Measurements from ENCODE around the gene ZNF526. TPM values are rescaled to one million over a fixed set of nuclear protein-coding genes. Genes with fewer than 3 reads are reported as not detected.

Gene ZNF526
- total and polyA plus RNA-seq, 2 donors from 2014 or later = 2.6 to 11.6 TPM

- H3K9ac ChIP-seq (ENCODE audit: low read length in 3 of 3) = no peak overlapping the region
- H3K27me3 ChIP-seq (ENCODE audit: control insufficient read depth, insufficient read depth, low read length) = peaks cover 13% of the 10 kb centered on the region
- DNase-seq (peak; percentile 71 to 87 (median 79)), FAIRE-seq (no peak)
- no peak overlapping the region for H3K4me3 ChIP-seq (ENCODE audit: low read length in 3 of 3)
- H3K27ac ChIP-seq (ENCODE audit: low read depth in 2 of 2, low read length in 2 of 2) = no peak overlapping the region
- H3K9me3 ChIP-seq (ENCODE audit: control insufficient read depth in 2 of 3, insufficient read depth in 1 of 3, low read length in 3 of 3) = no peaks in the 10 kb centered on the region
- H3K36me3 ChIP-seq (ENCODE audit: control insufficient read depth in 2 of 3, insufficient read depth in 3 of 3, low read length in 3 of 3) = no peaks in the 10 kb centered on the region
- peak; percentile 87 for TF ChIP-seq CTCF (IDR thresholded peaks at IDR 0.05; ENCODE audit: borderline replicate concordance, extremely low read depth, insufficient read depth)
- H3K4me1 ChIP-seq (ENCODE audit: control insufficient read depth in 2 of 3, insufficient read depth in 2 of 3, low read depth in 1 of 3, low read length in 3 of 3) = no peaks in the 10 kb centered on the region
- intact Hi-C loops (cut with DNase I) = no loop called here
Observed at GRCh38 chr19:42184401-42184861, 35.7 kb upstream of the ZNF526 start.

GRCh38 chr19:42185277-42185676, 34.8 kb upstream of the ZNF526 start:
- FAIRE-seq (no peak), DNase-seq (no peak)
- Histone ChIP-seq H3K27ac (ENCODE audit: low read depth in 2 of 2, low read length in 2 of 2) (no peak overlapping the region), H3K4me1 (ENCODE audit: control insufficient read depth in 2 of 3, insufficient read depth in 2 of 3, low read depth in 1 of 3, low read length in 3 of 3) (no peaks in the 10 kb centered on the region), H3K9me3 (ENCODE audit: control insufficient read depth in 2 of 3, insufficient read depth in 1 of 3, low read length in 3 of 3) (no peaks in the 10 kb centered on the region), H3K9ac (ENCODE audit: low read length in 3 of 3) (no peak overlapping the region), H3K36me3 (ENCODE audit: control insufficient read depth in 2 of 3, insufficient read depth in 3 of 3, low read length in 3 of 3) (no peaks in the 10 kb centered on the region), H3K4me3 (ENCODE audit: low read length in 3 of 3) (no peak overlapping the region), H3K27me3 (ENCODE audit: control insufficient read depth, insufficient read depth, low read length) (peaks cover 5% of the 10 kb centered on the region)
- TF ChIP-seq CTCF (IDR thresholded peaks at IDR 0.05; ENCODE audit: borderline replicate concordance, extremely low read depth, insufficient read depth) = no peak
- intact Hi-C loops (cut with DNase I) = no loop called here

- H3K9me3 ChIP-seq (ENCODE audit: control insufficient read depth in 2 of 3, insufficient read depth in 1 of 3, low read length in 3 of 3) = no peaks in the 10 kb centered on the region
- H3K36me3 ChIP-seq (ENCODE audit: control insufficient read depth in 2 of 3, insufficient read depth in 3 of 3, low read length in 3 of 3) = no peaks in the 10 kb centered on the region
- no peak overlapping the region for H3K27ac ChIP-seq (ENCODE audit: low read depth in 2 of 2, low read length in 2 of 2)
- no peak for TF ChIP-seq CTCF (IDR thresholded peaks at IDR 0.05; ENCODE audit: borderline replicate concordance, extremely low read depth, insufficient read depth)
- H3K4me3 ChIP-seq (ENCODE audit: low read length in 3 of 3) = no peak overlapping the region
- FAIRE-seq (no peak), DNase-seq (no peak)
- intact Hi-C loops (cut with DNase I) = no loop called here
- no peaks in the 10 kb centered on the region for H3K27me3 ChIP-seq (ENCODE audit: control insufficient read depth, insufficient read depth, low read length)
- H3K4me1 ChIP-seq (ENCODE audit: control insufficient read depth in 2 of 3, insufficient read depth in 2 of 3, low read depth in 1 of 3, low read length in 3 of 3) = no peaks in the 10 kb centered on the region
- H3K9ac ChIP-seq (ENCODE audit: low read length in 3 of 3) = no peak overlapping the region
Observed at GRCh38 chr19:42188665-42189064, 31.4 kb upstream of the ZNF526 start.

GRCh38 chr19:42189133-42189532, 31.0 kb upstream of the ZNF526 start:
- DNase-seq (peak in 1 of 5 donors; percentile 4), FAIRE-seq (no peak)
- no peaks in the 10 kb centered on the region for H3K9me3 ChIP-seq (ENCODE audit: control insufficient read depth in 2 of 3, insufficient read depth in 1 of 3, low read length in 3 of 3)
- no peaks in the 10 kb centered on the region for H3K27me3 ChIP-seq (ENCODE audit: control insufficient read depth, insufficient read depth, low read length)
- H3K4me3 ChIP-seq (ENCODE audit: low read length in 3 of 3) = no peak overlapping the region
- H3K36me3 ChIP-seq (ENCODE audit: control insufficient read depth in 2 of 3, insufficient read depth in 3 of 3, low read length in 3 of 3) = no peaks in the 10 kb centered on the region
- TF ChIP-seq CTCF (IDR thresholded peaks at IDR 0.05; ENCODE audit: borderline replicate concordance, extremely low read depth, insufficient read depth) = no peak
- intact Hi-C loops (cut with DNase I) = no loop called here
- H3K27ac ChIP-seq (ENCODE audit: low read depth in 2 of 2, low read length in 2 of 2) = no peak overlapping the region
- H3K9ac ChIP-seq (ENCODE audit: low read length in 3 of 3) = no peak overlapping the region
- no peaks in the 10 kb centered on the region for H3K4me1 ChIP-seq (ENCODE audit: control insufficient read depth in 2 of 3, insufficient read depth in 2 of 3, low read depth in 1 of 3, low read length in 3 of 3)
